EL (cell line): Measurements from ENCODE around the gene MAPKAPK2.
"Not testable (repeated sequence)": the region's sequence is repeated elsewhere in the genome, so short reads cannot be mapped to it uniquely, and the experiment has no call there.

ENCODE experiments used
- DNase-seq: peaks from one replicate; pipeline ENCODE4 v3.0.0-alpha.2; 2016

Gene MAPKAPK2

DNA sequence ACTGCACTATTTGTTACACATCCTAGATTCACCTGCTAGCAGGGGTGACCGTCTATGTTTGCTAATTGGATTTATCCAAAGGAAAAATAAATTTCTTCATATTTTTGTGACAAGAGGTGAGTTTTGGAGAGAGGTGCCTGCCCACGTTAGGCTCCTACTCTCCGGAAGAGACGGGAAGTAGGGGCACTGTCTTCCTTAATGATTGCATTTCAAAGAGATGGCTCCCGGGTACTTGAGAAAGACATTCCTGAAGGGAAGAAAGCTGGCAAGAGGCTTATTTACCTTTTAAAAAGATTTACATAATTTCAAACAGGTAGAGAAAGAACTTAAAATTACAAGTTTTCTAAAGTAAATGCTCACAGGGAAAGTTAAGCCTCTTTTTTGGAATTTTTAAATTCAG, 67.2 kb downstream of the MAPKAPK2 start:
- DNase-seq, result no peak

DNA sequence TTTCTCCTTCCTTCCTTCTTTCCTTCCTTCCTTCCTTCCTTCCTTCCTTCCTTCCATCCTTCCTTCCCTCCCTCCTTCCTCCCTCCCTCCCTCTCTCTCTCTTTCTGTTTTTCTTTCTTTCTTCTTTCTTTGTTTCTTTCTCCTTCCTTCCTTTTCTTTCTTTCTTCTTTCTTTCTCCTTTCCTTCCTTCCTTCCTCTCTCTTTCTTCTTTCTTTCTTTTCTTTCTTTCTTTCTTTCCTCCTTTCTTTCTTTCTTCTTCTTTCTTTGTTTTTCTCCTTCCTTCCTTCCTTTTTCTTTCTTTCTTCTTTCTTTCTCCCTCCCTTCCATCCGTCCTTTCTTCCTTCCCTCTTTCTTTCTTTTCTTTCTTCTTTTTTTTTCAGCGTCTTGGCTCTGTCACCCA, 67.8 kb downstream of the MAPKAPK2 start:
- no peak for DNase-seq

DNA sequence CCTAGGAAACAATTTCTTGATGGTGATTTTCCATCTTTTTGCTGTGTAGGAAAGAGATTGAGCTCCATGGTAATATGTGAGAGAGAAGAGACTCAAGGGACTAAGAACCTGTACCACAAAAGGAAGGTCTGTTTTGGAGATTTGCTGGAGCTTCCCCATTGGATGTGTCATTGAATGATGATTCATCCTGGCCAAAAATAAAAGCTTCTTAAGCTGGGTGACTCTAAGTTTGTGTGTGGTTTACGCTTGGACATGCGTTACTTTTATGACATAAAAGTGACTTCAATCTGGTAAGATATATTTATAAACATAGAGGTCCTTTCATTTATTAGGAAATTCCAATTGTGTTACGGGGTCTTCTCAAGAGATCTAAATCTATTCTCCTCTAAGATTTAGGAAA, 68.4 kb downstream of the MAPKAPK2 start:
- peak; percentile 60 for DNase-seq

GRCh38 chr1:206754011-206754410, 69.3 kb downstream of the MAPKAPK2 start:
- DNase-seq, result peak; percentile 51

DNA sequence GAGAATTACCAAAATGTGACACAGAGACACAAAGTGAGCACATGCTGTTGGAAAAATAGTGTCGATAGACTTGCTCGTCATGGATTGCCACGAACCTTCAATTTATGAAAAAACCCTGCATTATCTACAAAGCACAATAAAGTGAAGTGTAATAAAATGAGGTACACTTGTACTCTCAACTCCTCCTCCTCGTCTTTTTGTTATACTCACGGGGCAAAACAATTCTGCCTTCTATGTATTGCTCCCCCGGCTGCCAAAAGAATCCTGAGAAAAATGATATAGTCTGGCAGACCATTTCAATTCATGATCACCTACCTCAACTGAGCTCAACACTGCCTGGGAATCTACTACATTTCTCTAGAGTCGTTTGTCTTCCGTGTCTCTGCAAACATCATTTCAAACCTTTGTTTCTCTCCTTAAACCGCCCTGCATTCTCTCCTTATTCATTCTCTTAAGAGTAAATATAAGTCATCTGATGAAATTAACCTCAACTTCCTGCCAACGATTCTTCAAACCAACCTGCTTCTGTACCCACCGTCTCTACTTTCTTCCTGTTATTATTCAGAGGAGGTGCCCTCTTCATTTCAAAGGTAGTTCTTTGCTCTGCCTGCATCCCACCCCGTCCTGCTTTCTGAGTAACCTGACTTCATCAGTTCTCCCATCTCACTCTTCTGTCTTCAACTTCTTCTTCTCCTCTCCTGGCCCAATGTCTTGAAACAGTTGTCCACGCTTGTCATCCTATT, 73.0 kb downstream of the MAPKAPK2 start:
- no peak for DNase-seq

GRCh38 chr1:206760590-206760989, 75.9 kb downstream of the MAPKAPK2 start:
- DNase-seq, result no peak

GRCh38 chr1:206761159-206761768, 76.6 kb downstream of the MAPKAPK2 start:
- DNase-seq, result no peak

DNA sequence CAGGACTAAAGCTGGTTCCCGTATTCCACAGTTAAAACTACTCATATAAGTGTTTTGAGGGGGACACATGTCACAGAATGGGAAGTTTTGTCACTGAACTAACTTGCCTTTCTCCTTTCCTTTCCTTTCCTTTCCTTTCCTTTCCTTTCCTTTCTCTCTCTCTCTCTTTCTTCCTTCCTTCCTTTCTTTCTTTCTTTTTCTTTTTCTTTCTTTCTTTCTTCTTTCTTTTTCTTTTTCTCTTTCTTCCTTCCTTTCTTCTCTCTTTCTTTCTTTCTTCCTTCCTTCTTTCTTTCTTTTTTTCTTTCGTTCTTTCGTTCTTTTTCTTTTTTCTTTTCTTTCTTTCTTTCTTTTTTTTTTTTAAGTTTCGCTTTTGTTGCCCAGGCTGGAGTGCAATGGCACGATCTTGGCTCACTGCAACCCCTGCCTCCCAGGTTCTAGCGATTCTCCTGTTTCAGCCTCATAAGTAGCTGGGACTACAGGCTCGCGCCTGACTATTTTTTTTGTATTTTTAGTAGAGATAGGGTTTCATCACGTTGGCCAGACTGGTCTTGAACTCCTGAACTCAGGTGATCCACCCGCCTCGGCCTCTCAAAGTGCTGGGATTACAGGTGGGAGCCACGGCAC, 78.1 kb downstream of the MAPKAPK2 start:
- not testable (repeated sequence) for DNase-seq

DNA sequence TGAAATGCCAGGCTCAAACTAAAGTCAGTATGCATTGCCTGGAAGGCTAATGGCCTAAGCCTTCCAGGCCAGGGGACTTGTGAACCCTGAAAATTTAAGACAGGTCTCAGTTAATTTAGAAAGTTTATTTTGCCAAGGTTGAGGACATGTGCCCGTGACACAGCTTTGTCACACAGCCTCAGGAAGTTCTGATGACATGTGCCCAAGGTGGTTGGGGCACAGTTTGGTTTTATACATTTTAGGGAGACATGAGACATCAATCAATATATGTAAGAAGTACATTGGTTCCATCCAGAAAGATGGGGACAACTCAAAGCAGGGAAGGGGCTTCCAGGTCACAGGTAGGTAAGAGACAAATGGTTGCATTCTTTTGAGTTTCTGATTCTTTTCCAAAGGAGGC, 81.1 kb downstream of the MAPKAPK2 start:
- DNase-seq, result not testable (repeated sequence)

DNA sequence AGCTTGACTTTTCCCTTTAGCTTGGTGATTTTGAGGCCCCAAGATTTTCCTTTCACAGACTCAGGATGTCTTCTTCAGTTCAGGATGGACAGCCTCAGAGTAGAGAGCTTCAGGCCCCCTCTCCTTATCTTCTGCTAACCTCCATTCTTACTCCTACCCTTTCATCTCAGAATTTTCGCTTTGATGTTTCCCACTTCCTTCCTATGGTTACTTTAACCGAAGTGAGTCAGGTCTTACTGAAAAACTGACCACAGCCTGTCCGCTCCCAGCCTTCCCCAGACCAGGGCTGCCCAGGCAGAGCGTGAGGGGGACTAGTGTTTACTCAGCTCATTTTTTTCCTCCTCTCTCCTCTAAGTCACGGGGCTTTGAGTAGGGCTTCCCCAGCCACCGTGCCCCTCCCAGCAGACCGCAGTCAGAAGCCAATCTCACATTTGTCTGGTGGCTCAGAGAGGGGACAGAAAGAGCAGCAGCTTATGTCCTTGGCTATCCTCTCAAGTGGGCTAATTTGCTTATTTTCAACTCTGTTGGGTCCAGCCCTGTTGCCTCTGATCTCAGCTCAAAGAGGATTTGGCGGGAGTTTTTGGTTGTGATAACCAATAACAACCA, 81.6 kb downstream of the MAPKAPK2 start:
- peak; percentile 80 for DNase-seq

- no peak for DNase-seq
Observed at GRCh38 chr1:206768472-206769303, 84.0 kb downstream of the MAPKAPK2 start.

GRCh38 chr1:206769304-206769731, 84.6 kb downstream of the MAPKAPK2 start:
- DNase-seq, result no peak

- DNase-seq, result peak; percentile 26
Observed at GRCh38 chr1:206770531-206771337, 86.0 kb downstream of the MAPKAPK2 start, which contains the start of gene IL19. TSS of gene IL19 (plus strand) at chr1:206770773. CDS start at chr1:206836663, 65,890 bp downstream.

- no peak for DNase-seq
Observed at GRCh38 chr1:206771338-206771692, 86.6 kb downstream of the MAPKAPK2 start.

- no peak for DNase-seq
Observed at GRCh38 chr1:206772243-206772937, 87.7 kb downstream of the MAPKAPK2 start, which contains the start of gene IL10. TSS of gene IL10 (minus strand) at chr1:206772494. CDS start at chr1:206772435, 59 bp downstream.

- no peak for DNase-seq
Observed at GRCh38 chr1:206774093-206774492, 89.4 kb downstream of the MAPKAPK2 start.

GRCh38 chr1:206776229-206776628, 91.5 kb downstream of the MAPKAPK2 start:
- DNase-seq, result no peak

GRCh38 chr1:206778031-206778430, 93.3 kb downstream of the MAPKAPK2 start:
- no peak for DNase-seq

- DNase-seq, result not testable (repeated sequence)
Observed at GRCh38 chr1:206778911-206779310, 94.2 kb downstream of the MAPKAPK2 start.

- no peak for DNase-seq
Observed at GRCh38 chr1:206779638-206780037, 94.9 kb downstream of the MAPKAPK2 start.

GRCh38 chr1:206782448-206782847, 97.7 kb downstream of the MAPKAPK2 start:
- no peak for DNase-seq
